MCF 10A (cell line): Measurements from ENCODE around the gene PRPF4. TPM values are rescaled to one million over a fixed set of nuclear protein-coding genes. Genes with fewer than 3 reads are reported as not detected.

Experiments
- BruUV-seq: library from RNA; stranded (reverse); fragments of 400-500 nt; replicated peaks from 2 replicates; lab custom pipeline; 2021; lab: Mats Ljungman, UMichigan
- CTCF ChIA-PET: fragments of 300-600 bp; sonication (Branson Sonifier 250); formaldehyde crosslinking; extraction: SDS; loops from one replicate; lab custom pipeline; 2021; ENCODE audit warnings: antibody characterized with exemption, inconsistent platforms; lab: Yijun Ruan, JAX
- POLR2A ChIA-PET: fragments of 300-600, 350-650 bp; sonication (Branson Sonifier 250); formaldehyde crosslinking; extraction: SDS; loops from one replicate; lab custom pipeline; 2020; ENCODE audit warnings: antibody characterized with exemption, inconsistent platforms; lab: Yijun Ruan, JAX
- DNase-seq: peaks from one replicate; pipeline ENCODE4 v3.0.0-alpha.2; 2018; ENCODE audit not compliant: unreplicated experiment
- H3K27ac Mint-ChIP-seq: one replicate; pipeline ENCODE4 v1.8.0; 2022; ENCODE audit warnings: mild to moderate bottlenecking, low read depth, mixed read lengths; ENCODE audit not compliant: unreplicated experiment
- H3K27me3 Mint-ChIP-seq: one replicate; pipeline ENCODE4 v1.8.0; 2022; ENCODE audit warnings: mixed read lengths; ENCODE audit not compliant: insufficient read depth, unreplicated experiment
- H3K36me3 Mint-ChIP-seq: one replicate; pipeline ENCODE4 v1.8.0; 2022; ENCODE audit warnings: mild to moderate bottlenecking, moderate library complexity, mixed read lengths; ENCODE audit not compliant: insufficient read depth, unreplicated experiment
- H3K4me1 Mint-ChIP-seq: one replicate; pipeline ENCODE4 v1.8.0; 2022; ENCODE audit warnings: mixed read lengths; ENCODE audit not compliant: insufficient read depth, unreplicated experiment
- H3K4me3 Mint-ChIP-seq: one replicate; pipeline ENCODE4 v1.8.0; 2022; ENCODE audit warnings: mild to moderate bottlenecking, moderate library complexity, mixed read lengths; ENCODE audit not compliant: unreplicated experiment
- H3K9me3 Mint-ChIP-seq: one replicate; pipeline ENCODE4 v1.8.0; 2022; ENCODE audit warnings: mixed read lengths; ENCODE audit not compliant: unreplicated experiment
- CTCF ChIP-seq: fragments of 200-600 bp; IDR thresholded peaks from one replicate; pipeline ENCODE4 v1.8.0; 2022; ENCODE audit warnings: antibody characterized with exemption, mild to moderate bottlenecking; ENCODE audit not compliant: unreplicated experiment
- intact Hi-C: fragments of 100-400 bp; cut with micrococcal nuclease; formaldehyde crosslinking; loops from 2 replicates; pipeline ENCODE4 v1.14.1; 2022
- total RNA-seq: library from RNA; stranded (reverse); gene quantifications from 2 replicates; pipeline ENCODE4 v1.2.3, GENCODE V29; 2022

The PRPF4 gene
- total RNA-seq, 1 experiment from 2014 or later: 37.3 TPM

GRCh38 chr9:113261917-113262671, 13.4 kb upstream of the PRPF4 start:
- peaks cover 70% of the 10 kb centered on the region for H3K36me3 Mint-ChIP-seq
- H3K27me3 Mint-ChIP-seq: no peaks in the 10 kb centered on the region
- no peaks in the 10 kb centered on the region for H3K9me3 Mint-ChIP-seq
- ChIA-PET CTCF (interaction anchor here (1.3 to 2.3 kb wide), 3 partner anchors 12 to 24 kb away, joined by 3 to 5 read pairs (median 4); no protein-coding TSS in a partner anchor), POLR2A (interaction anchor here (2.0 kb wide), 1 partner anchor 13 kb away, joined by 9 read pairs; the partner anchor contains the start of genes CDC26 and PRPF4)
- intact Hi-C loops: no loop called here
- H3K4me1 Mint-ChIP-seq: no peaks in the 10 kb centered on the region
- no TSS peak for BruUV-seq
- no peak overlapping the region for H3K27ac Mint-ChIP-seq
- no peak overlapping the region for H3K4me3 Mint-ChIP-seq
- no peak for TF ChIP-seq CTCF
- DNase-seq: no peak

GRCh38 chr9:113266174-113266573, 9.3 kb upstream of the PRPF4 start:
- Mint-ChIP-seq H3K4me3 (no peak overlapping the region), H3K36me3 (peaks cover 61% of the 10 kb centered on the region), H3K27me3 (no peaks in the 10 kb centered on the region), H3K4me1 (peaks cover 5% of the 10 kb centered on the region), H3K9me3 (no peaks in the 10 kb centered on the region), H3K27ac (no peak overlapping the region)
- no peak for TF ChIP-seq CTCF
- POLR2A ChIA-PET: interaction anchor here (1.2 to 1.5 kb wide), 2 partner anchors 9 to 44 kb away, joined by 3 to 7 read pairs; partner anchors contain the start of genes CDC26, FKBP15, PRPF4 and SLC31A1
- intact Hi-C loops: no loop called here
- no TSS peak for BruUV-seq
- CTCF ChIA-PET: interaction anchor here (0.6 to 1.0 kb wide), 2 partner anchors 24 to 432 kb away, joined by 3 read pairs; no protein-coding TSS in a partner anchor
- no peak for DNase-seq

GRCh38 chr9:113267911-113268566, 7.4 kb upstream of the PRPF4 start:
- ChIA-PET POLR2A (no interaction called here), CTCF (no interaction called here)
- BruUV-seq: no TSS peak
- H3K36me3 Mint-ChIP-seq: peaks cover 67% of the 10 kb centered on the region
- intact Hi-C loops: no loop called here
- peaks cover 5% of the 10 kb centered on the region for H3K4me1 Mint-ChIP-seq
- no peaks in the 10 kb centered on the region for H3K27me3 Mint-ChIP-seq
- no peak overlapping the region for H3K27ac Mint-ChIP-seq
- DNase-seq: no peak
- no peak for TF ChIP-seq CTCF
- H3K9me3 Mint-ChIP-seq: no peaks in the 10 kb centered on the region
- H3K4me3 Mint-ChIP-seq: no peak overlapping the region

- no peaks in the 10 kb centered on the region for H3K9me3 Mint-ChIP-seq
- peaks cover 11% of the 10 kb centered on the region for H3K4me1 Mint-ChIP-seq
- no peaks in the 10 kb centered on the region for H3K27me3 Mint-ChIP-seq
- no peak for DNase-seq
- ChIA-PET POLR2A (interaction anchor here (0.9 to 1.3 kb wide), 2 partner anchors 47 to 48 kb away, joined by 3 to 4 read pairs; partner anchors contain the start of genes FKBP15 and SLC31A1), CTCF (interaction anchor here (0.6 to 1.5 kb wide), 8 partner anchors 9 to 406 kb away, joined by 3 to 4 read pairs (median 3); partner anchors contain the start of gene SLC31A1)
- no peak for TF ChIP-seq CTCF
- peaks cover 69% of the 10 kb centered on the region for H3K36me3 Mint-ChIP-seq
- H3K27ac Mint-ChIP-seq: no peak overlapping the region
- BruUV-seq: no TSS peak
- intact Hi-C loops: no loop called here
- H3K4me3 Mint-ChIP-seq: no peak overlapping the region
These were observed 6.1 kb upstream of the PRPF4 start for GRCh38 chr9:113269355-113269754.
